CD8-positive, alpha-beta memory T cell (primary cell): ENCODE results near the gene SLC30A4. TPM values are rescaled to one million over a fixed set of nuclear protein-coding genes. Genes with fewer than 3 reads are reported as not detected.

ENCODE experiments used
- CTCF ChIA-PET: fragments of 350-600 bp; sonication (Branson Sonifier 250); formaldehyde crosslinking; loops from one replicate; lab custom pipeline; 2021; ENCODE audit warnings: antibody characterized with exemption; lab: Charles Lee
- POLR2A ChIA-PET: fragments of 350-600 bp; sonication (Branson Sonifier 250); formaldehyde crosslinking; loops from one replicate; lab custom pipeline; 2021; ENCODE audit warnings: antibody characterized with exemption; lab: Charles Lee
- DNase-seq, 5 donors: peaks; one replicate each; pipeline versions ENCODE4 v3.0.0 to v3.0.0-alpha.2; 2020 to 2022; ENCODE audit warnings: mixed read lengths in 1 of 5
- H3K27ac ChIP-seq: one replicate; pipeline ENCODE4 v1.7.0; 2013; ENCODE audit warnings: low read depth, mild to moderate bottlenecking, low read length, moderate library complexity
- H3K27me3 ChIP-seq: 2 replicates; pipeline ENCODE4 v1.7.0; 2013; ENCODE audit warnings: low read length, mild to moderate bottlenecking; ENCODE audit not compliant: insufficient read depth, poor library complexity, severe bottlenecking
- H3K36me3 ChIP-seq: 2 replicates; pipeline ENCODE4 v1.7.0; 2013; ENCODE audit warnings: mild to moderate bottlenecking, low read length, moderate library complexity; ENCODE audit not compliant: insufficient read depth
- H3K4me1 ChIP-seq: 2 replicates; pipeline ENCODE4 v1.7.0; 2013; ENCODE audit warnings: mild to moderate bottlenecking, low read length, moderate library complexity; ENCODE audit not compliant: insufficient read depth
- H3K4me3 ChIP-seq: 2 replicates; pipeline ENCODE4 v1.7.0; 2013; ENCODE audit warnings: mild to moderate bottlenecking, low read length
- H3K9me3 ChIP-seq: 2 replicates; pipeline ENCODE4 v1.7.0; 2013; ENCODE audit warnings: mild to moderate bottlenecking, low read length
- H3K27ac Mint-ChIP-seq, 8 donors: one replicate each; pipeline ENCODE4 v1.8.0; 2020 to 2021; ENCODE audit warnings: mixed read lengths in 8 of 8, mild to moderate bottlenecking in 6 of 8, inconsistent platforms in 3 of 8, moderate library complexity in 3 of 8
- H3K27me3 Mint-ChIP-seq, 2 donors: one replicate each; pipeline ENCODE4 v1.8.0; 2020 to 2021; ENCODE audit warnings: mixed read lengths in 2 of 2, mild to moderate bottlenecking in 1 of 2, moderate library complexity in 1 of 2
- H3K36me3 Mint-ChIP-seq, 3 donors: one replicate each; pipeline ENCODE4 v1.8.0; 2020 to 2021; ENCODE audit warnings: mixed read lengths in 3 of 3, inconsistent platforms in 1 of 3, mild to moderate bottlenecking in 1 of 3
- H3K4me1 Mint-ChIP-seq, 3 donors: one replicate each; pipeline ENCODE4 v1.8.0; 2020 to 2021; ENCODE audit warnings: mixed read lengths in 3 of 3, inconsistent platforms in 1 of 3, mild to moderate bottlenecking in 1 of 3
- H3K4me3 Mint-ChIP-seq, 7 donors: one replicate each; pipeline ENCODE4 v1.8.0; 2020 to 2021; ENCODE audit warnings: mixed read lengths in 7 of 7, mild to moderate bottlenecking in 6 of 7, moderate library complexity in 4 of 7, inconsistent platforms in 2 of 7
- H3K9me3 Mint-ChIP-seq, 5 donors: one replicate each; pipeline ENCODE4 v1.8.0; 2020 to 2022; ENCODE audit warnings: mixed read lengths in 5 of 5, mild to moderate bottlenecking in 3 of 5, moderate library complexity in 2 of 5, inconsistent platforms in 1 of 5
- polyA plus RNA-seq: library from polyadenylated mRNA; unstranded; fragments of 300-500 nt; fragmentation: Illumina TruSeq; gene quantifications from one replicate; pipeline ENCODE4 v1.2.3, GENCODE V29; 2021
- total RNA-seq, 2 experiments: library from RNA; stranded (reverse); gene quantifications; one replicate each; pipeline ENCODE4 v1.2.3, GENCODE V29; 2021

SLC30A4 gene
- total and polyA plus RNA-seq, 3 experiments from 2014 or later: 3.1 to 3.3 (median 3.1) TPM

GRCh38 chr15:45497261-45497660 is 25.3 kb downstream of the SLC30A4 start:
- Mint-ChIP-seq H3K36me3 (peaks cover 0 to 1% (median 0%) of the 10 kb centered on the region in 3 donors), H3K27me3 (no peaks in the 10 kb centered on the region), H3K4me1 (no peaks in the 10 kb centered on the region), H3K4me3 (no peak overlapping the region), H3K9me3 (no peaks in the 10 kb centered on the region), H3K27ac (peak overlapping the region in 1 of 8 donors; percentile 47)
- H3K4me1 ChIP-seq: no peaks in the 10 kb centered on the region
- no peaks in the 10 kb centered on the region for H3K27me3 ChIP-seq
- CTCF ChIA-PET: no interaction called here
- DNase-seq: no peak
- H3K9me3 ChIP-seq: no peaks in the 10 kb centered on the region
- H3K27ac ChIP-seq: no peak overlapping the region
- POLR2A ChIA-PET: no interaction called here
- H3K36me3 ChIP-seq: no peaks in the 10 kb centered on the region
- H3K4me3 ChIP-seq: no peak overlapping the region

GRCh38 chr15:45496658-45497057 is 25.9 kb downstream of the SLC30A4 start:
- H3K4me1 ChIP-seq: no peaks in the 10 kb centered on the region
- Mint-ChIP-seq H3K27ac (peak overlapping the region in 1 of 8 donors; percentile 47), H3K9me3 (no peaks in the 10 kb centered on the region), H3K36me3 (peaks cover 0 to 1% (median 0%) of the 10 kb centered on the region in 3 donors), H3K4me3 (no peak overlapping the region), H3K27me3 (no peaks in the 10 kb centered on the region), H3K4me1 (no peaks in the 10 kb centered on the region)
- no peaks in the 10 kb centered on the region for H3K36me3 ChIP-seq
- no peak for DNase-seq
- ChIA-PET POLR2A (no interaction called here), CTCF (no interaction called here)
- no peaks in the 10 kb centered on the region for H3K27me3 ChIP-seq
- H3K27ac ChIP-seq: no peak overlapping the region
- no peak overlapping the region for H3K4me3 ChIP-seq
- no peaks in the 10 kb centered on the region for H3K9me3 ChIP-seq

- CTCF ChIA-PET: interaction anchor here (1.0 kb wide), 1 partner anchor 65 kb away, joined by 4 read pairs; no protein-coding TSS in a partner anchor
- H3K4me1 Mint-ChIP-seq: no peaks in the 10 kb centered on the region
These were observed 27.0 kb downstream of the SLC30A4 start for GRCh38 chr15:45495588-45495987.

GRCh38 chr15:45489690-45490238 is 32.8 kb downstream of the SLC30A4 start:
- Histone ChIP-seq H3K27me3 (no peaks in the 10 kb centered on the region), H3K4me1 (no peaks in the 10 kb centered on the region), H3K36me3 (no peaks in the 10 kb centered on the region), H3K27ac (no peak overlapping the region), H3K4me3 (no peak overlapping the region), H3K9me3 (no peaks in the 10 kb centered on the region)
- CTCF ChIA-PET: no interaction called here
- POLR2A ChIA-PET: no interaction called here
- Mint-ChIP-seq H3K4me1 (no peaks in the 10 kb centered on the region), H3K27me3 (no peaks in the 10 kb centered on the region), H3K4me3 (no peak overlapping the region), H3K36me3 (peaks cover 0 to 25% (median 2%) of the 10 kb centered on the region in 3 donors), H3K9me3 (no peaks in the 10 kb centered on the region), H3K27ac (no peak overlapping the region)
- DNase-seq: no peak

More at GRCh38 chr15:45495588-45495987, 27.0 kb downstream of the SLC30A4 start:
- no peaks in the 10 kb centered on the region for H3K9me3 Mint-ChIP-seq
- H3K36me3 Mint-ChIP-seq: peaks cover 0 to 3% (median 0%) of the 10 kb centered on the region in 3 donors
- no peak for DNase-seq
- H3K27ac Mint-ChIP-seq: no peak overlapping the region
- Histone ChIP-seq H3K36me3 (no peaks in the 10 kb centered on the region), H3K4me3 (no peak overlapping the region), H3K9me3 (no peaks in the 10 kb centered on the region), H3K27me3 (no peaks in the 10 kb centered on the region), H3K27ac (no peak overlapping the region), H3K4me1 (no peaks in the 10 kb centered on the region)
- no peak overlapping the region for H3K4me3 Mint-ChIP-seq
- POLR2A ChIA-PET: no interaction called here
- H3K27me3 Mint-ChIP-seq: no peaks in the 10 kb centered on the region

- H3K27ac ChIP-seq: no peak overlapping the region
- Mint-ChIP-seq H3K36me3 (peaks cover 0 to 26% (median 2%) of the 10 kb centered on the region in 3 donors), H3K4me3 (no peak overlapping the region), H3K9me3 (no peaks in the 10 kb centered on the region), H3K4me1 (no peaks in the 10 kb centered on the region), H3K27me3 (no peaks in the 10 kb centered on the region), H3K27ac (no peak overlapping the region)
- no peaks in the 10 kb centered on the region for H3K9me3 ChIP-seq
- ChIA-PET POLR2A (no interaction called here), CTCF (no interaction called here)
- no peak overlapping the region for H3K4me3 ChIP-seq
- H3K4me1 ChIP-seq: no peaks in the 10 kb centered on the region
- no peaks in the 10 kb centered on the region for H3K36me3 ChIP-seq
- DNase-seq: no peak
- no peaks in the 10 kb centered on the region for H3K27me3 ChIP-seq
These were observed 36.2 kb downstream of the SLC30A4 start for GRCh38 chr15:45486317-45486716.

- Histone ChIP-seq H3K4me1 (no peaks in the 10 kb centered on the region), H3K36me3 (no peaks in the 10 kb centered on the region), H3K27ac (no peak overlapping the region), H3K27me3 (no peaks in the 10 kb centered on the region), H3K4me3 (no peak overlapping the region), H3K9me3 (no peaks in the 10 kb centered on the region)
- CTCF ChIA-PET: no interaction called here
- H3K4me3 Mint-ChIP-seq: no peak overlapping the region
- no peaks in the 10 kb centered on the region for H3K9me3 Mint-ChIP-seq
- POLR2A ChIA-PET: no interaction called here
- H3K27ac Mint-ChIP-seq: peak overlapping the region in 1 of 8 donors; percentile 8
- H3K36me3 Mint-ChIP-seq: peaks cover 0 to 5% (median 0%) of the 10 kb centered on the region in 3 donors
- no peak for DNase-seq
- H3K4me1 Mint-ChIP-seq: no peaks in the 10 kb centered on the region
- H3K27me3 Mint-ChIP-seq: no peaks in the 10 kb centered on the region
These were observed 41.4 kb downstream of the SLC30A4 start for GRCh38 chr15:45481135-45481534.

- no peak for DNase-seq
- no peak overlapping the region for H3K27ac ChIP-seq
- no peaks in the 10 kb centered on the region for H3K9me3 ChIP-seq
- Mint-ChIP-seq H3K9me3 (no peaks in the 10 kb centered on the region), H3K27me3 (peaks cover 0 to 10% of the 10 kb centered on the region in 2 donors), H3K36me3 (no peaks in the 10 kb centered on the region), H3K27ac (no peak overlapping the region), H3K4me1 (no peaks in the 10 kb centered on the region), H3K4me3 (no peak overlapping the region)
- H3K4me1 ChIP-seq: no peaks in the 10 kb centered on the region
- no peaks in the 10 kb centered on the region for H3K27me3 ChIP-seq
- ChIA-PET CTCF (no interaction called here), POLR2A (no interaction called here)
- H3K36me3 ChIP-seq: no peaks in the 10 kb centered on the region
- H3K4me3 ChIP-seq: no peak overlapping the region
These were observed 46.1 kb downstream of the SLC30A4 start for GRCh38 chr15:45476410-45476809.

- no peak overlapping the region for H3K27ac Mint-ChIP-seq
- Histone ChIP-seq H3K27me3 (peaks cover 1% of the 10 kb centered on the region), H3K9me3 (no peaks in the 10 kb centered on the region), H3K4me3 (no peak overlapping the region), H3K36me3 (no peaks in the 10 kb centered on the region), H3K4me1 (no peaks in the 10 kb centered on the region), H3K27ac (no peak overlapping the region)
- peaks cover 0 to 20% of the 10 kb centered on the region in 2 donors for H3K27me3 Mint-ChIP-seq
- no peaks in the 10 kb centered on the region for H3K9me3 Mint-ChIP-seq
- no peak for DNase-seq
- H3K4me1 Mint-ChIP-seq: no peaks in the 10 kb centered on the region
- H3K4me3 Mint-ChIP-seq: no peak overlapping the region
- ChIA-PET CTCF (interaction anchor here (1.9 kb wide), 1 partner anchor 16 kb away, joined by 14 read pairs; no protein-coding TSS in a partner anchor), POLR2A (no interaction called here)
- no peaks in the 10 kb centered on the region for H3K36me3 Mint-ChIP-seq
These were observed 47.8 kb downstream of the SLC30A4 start for GRCh38 chr15:45474799-45475198.
